Kasumi-1 (cell line): ENCODE measurements around the gene UNC5A.

Experiments used
- DNase-seq, 2 experiments: peaks; one replicate each; lab custom pipeline; 2025; lab: John Stamatoyannopoulos, UW

UNC5A gene

GRCh38 chr5:176800024-176800423 is 10.3 kb upstream of the UNC5A start:
- no peak for DNase-seq

DNA sequence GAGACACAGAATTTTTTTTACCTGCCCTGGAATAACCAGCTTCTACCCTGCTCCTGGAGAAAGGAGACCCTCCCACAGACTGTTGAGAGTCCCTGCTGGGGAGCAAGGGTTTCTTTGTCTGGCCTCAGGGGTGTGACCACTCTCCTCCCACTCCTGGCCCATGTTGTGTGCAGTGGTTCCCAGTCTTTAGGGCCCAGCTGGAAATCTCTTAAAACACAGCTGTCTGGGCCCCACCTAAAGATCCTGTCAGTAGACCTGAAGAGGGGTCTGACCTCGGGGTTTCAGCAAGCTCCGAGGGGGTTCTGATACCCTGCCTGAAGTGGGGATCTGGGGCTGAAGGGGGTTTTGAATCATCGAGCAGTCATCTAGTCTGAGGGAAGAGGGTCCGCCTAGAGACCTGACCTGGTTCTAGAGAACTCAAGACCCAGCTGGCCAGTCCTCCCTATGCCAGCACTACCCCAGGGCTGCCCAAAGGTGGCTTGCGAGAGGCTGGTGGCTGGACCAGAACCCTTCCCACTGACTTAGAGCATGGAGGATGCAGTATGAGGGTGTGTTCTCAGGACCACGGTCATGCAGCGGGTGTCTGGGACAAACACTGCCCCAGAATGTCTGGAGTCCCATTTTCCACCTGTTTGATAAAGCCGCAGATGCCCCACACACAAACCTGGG is 8.1 kb upstream of the UNC5A start:
- DNase-seq = no peak

GRCh38 chr5:176803068-176803942 is 7.1 kb upstream of the UNC5A start:
- no peak for DNase-seq

- DNase-seq = peak; percentile 10 to 40
Observed at GRCh38 chr5:176803943-176804498, 6.3 kb upstream of the UNC5A start.

- DNase-seq = peak; percentile 17 to 48
Observed at GRCh38 chr5:176806137-176806536, 4.2 kb upstream of the UNC5A start.

GRCh38 chr5:176809544-176810080 is 747 bp upstream of the UNC5A start:
- no peak for DNase-seq

DNA sequence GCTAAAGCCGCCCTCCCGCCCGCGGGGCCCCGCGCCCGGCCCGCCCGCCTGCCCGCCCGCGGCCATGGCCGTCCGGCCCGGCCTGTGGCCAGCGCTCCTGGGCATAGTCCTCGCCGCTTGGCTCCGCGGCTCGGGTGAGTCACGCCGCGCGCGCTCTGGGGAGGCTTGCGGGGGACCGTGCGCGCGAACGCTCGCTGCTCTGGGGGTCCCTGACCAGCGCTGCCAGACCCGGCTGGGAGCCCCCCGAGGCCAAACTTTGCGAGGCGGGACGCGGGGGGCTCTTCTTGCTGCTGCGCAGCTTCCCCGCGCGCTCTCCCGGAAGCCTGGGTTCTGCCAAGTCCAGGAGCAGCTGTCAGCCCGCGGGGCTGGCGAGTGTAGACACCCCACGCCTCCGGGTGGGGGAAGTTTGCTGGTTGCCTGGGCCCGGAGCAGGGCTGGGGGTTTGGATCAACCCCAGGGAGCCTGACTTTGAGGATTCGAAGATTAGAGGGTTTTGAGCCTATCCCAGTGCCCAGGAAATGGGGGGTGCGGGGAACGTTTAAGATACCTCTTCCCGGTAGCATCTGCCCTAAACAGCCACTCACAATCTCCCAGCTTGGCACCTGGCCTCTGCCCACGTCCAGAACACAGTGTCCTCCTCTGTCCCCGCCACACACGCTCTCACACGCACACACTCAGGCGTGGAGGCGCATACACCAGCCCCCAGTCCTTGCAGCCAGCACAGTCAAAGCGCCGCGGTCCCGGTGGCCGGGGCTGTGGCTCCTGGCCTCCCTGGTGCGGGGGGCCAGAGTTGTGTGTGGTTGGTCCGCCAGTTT is 535 bp downstream of the UNC5A start:
- DNase-seq = no peak

- DNase-seq = peak in 1 of 2 experiments; percentile 31
Observed at GRCh38 chr5:176812269-176813259, 2.2 kb downstream of the UNC5A start.

- no peak for DNase-seq
Observed at GRCh38 chr5:176813587-176814312, 3.4 kb downstream of the UNC5A start.

DNA sequence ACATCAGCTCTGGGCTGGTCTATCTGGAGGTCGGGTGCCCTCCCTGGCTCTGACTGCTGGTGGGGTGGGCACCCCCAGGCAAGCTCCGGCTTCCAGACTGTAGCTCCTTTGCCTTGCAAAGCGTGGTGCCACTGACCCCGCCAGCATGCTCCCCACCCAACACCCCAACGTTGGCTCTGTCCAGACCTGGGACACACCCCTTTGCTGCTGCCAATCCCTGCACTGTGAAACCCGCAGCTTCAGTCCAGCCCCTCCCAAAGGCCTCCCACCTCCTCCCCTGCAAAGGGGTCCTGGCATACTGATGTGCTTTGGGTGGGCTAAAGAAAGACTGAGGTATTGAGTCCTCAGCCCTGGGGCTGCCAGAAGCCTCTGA is 3.9 kb downstream of the UNC5A start:
- DNase-seq = no peak

DNA sequence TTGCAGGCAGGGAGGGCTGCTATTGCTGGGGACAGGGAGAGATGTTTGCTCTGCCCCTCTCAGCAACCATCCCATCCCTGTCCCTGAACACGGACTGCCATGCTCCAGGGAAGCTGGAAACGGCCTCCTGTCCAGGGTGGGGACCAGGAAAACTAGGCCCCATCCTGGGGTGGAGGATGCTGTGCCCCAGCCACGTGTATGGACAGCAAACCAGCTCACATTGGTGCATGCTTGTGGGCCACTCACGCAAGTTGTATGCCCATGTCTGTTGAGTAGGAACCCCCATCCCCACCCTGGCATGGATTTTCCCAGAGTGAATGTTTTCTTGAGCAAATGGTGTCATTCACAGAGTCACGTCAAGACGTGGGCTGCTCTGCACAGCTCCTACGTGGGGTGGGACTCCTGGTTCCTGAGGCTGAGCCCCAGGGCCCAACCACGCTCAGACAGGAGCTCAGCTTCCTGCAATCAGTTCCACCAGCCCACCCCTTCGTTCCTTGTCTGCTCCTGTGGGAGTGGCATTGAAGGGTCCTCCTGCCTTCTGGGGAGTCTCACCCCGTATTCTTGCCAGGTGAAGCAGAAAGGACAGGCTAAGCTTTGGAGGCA is 4.6 kb downstream of the UNC5A start:
- no peak for DNase-seq

- no peak for DNase-seq
Observed at GRCh38 chr5:176816043-176816745, 5.8 kb downstream of the UNC5A start.

- no peak for DNase-seq
Observed at GRCh38 chr5:176816791-176817347, 6.5 kb downstream of the UNC5A start.

GRCh38 chr5:176817369-176817840 is 7.0 kb downstream of the UNC5A start:
- no peak for DNase-seq

DNA sequence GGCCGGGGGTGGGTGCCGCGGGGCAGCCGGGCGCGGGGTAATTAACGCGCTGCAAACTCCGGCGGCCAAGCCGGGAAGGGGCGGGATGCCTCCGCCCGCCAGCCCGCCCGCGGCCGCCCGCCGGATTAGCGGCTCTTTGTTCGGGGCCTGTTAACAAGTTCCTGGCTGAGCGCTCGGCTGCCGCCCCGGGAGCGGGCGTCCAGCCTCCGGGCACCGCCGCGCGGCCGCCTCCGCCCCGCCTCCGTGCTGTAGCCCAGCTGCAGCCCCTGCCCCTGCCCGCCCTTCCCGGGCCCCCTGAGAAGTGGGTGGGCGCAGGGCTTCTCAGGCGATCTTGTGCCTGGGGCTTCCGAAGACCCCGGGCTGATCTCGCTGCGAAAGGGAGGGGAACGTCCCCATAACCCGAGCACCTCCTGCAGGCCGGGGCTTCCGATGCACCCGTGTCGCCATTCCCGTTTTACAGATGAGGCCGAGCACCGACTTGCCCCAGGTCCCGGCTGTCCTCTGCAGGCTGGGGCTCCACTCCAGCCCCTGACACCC is 7.5 kb downstream of the UNC5A start:
- DNase-seq = peak; percentile 46 to 55

DNA sequence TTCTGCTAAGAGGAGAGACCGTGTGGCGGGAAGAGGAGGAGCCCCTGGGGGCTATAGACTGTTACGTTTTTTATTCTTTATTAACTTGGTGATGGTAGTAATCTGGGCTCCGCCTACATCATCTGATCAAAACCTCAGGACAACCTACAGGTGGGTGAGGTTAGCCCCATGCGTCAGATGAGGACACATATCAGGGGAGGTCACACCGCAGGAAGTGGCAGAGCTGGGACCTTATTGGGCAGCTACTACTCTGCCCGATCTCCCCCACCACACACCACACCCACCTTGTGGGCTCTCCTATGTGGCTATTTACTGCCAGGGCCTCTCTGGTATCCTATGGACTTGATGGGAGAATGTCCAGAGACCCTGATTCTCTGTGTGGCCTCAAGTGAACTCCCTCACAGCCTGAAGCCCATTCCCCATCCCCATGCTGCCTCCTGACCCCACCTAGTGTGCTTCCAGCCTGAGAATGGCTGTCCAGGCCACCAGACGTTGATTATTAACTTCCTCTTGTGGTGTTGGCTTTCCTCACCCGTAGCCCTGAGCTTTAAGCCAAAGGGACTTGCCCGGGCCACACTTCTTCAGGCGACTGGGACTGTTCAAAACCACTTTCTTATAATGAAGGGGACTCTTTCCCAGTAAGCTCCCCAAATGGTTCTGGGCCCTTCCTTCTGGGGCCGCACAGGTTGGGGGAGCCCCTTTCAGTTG is 8.2 kb downstream of the UNC5A start:
- DNase-seq = no peak

- no peak for DNase-seq
Observed at GRCh38 chr5:176819476-176819875, 9.1 kb downstream of the UNC5A start.

DNA sequence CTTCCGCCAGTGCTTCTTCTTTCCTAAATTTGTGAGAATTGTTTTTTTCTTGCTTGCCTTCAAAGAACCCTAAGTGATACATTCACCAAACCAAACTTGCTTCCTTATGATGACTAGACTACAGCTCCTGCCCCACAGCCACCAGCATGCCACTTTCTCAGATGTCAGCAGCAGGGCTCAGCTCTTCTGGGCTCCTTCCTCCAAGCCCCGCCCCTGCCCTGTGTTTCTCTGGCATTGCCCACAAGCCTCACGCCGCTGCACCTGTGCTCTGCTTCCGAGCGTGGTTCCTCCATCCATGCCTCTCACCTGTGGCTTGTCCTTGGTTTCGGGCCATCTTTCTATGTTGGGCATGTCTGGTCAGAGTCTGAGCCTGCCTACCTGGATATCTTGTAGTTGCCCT is 10.6 kb downstream of the UNC5A start:
- DNase-seq = no peak
